Fibroblast of lung (primary cell): ENCODE data around the gene PGA5. TPM values are rescaled to one million over a fixed set of nuclear protein-coding genes. Genes with fewer than 3 reads are reported as not detected.
"Not testable (repeated sequence)": the region's sequence is repeated elsewhere in the genome, so short reads cannot be mapped to it uniquely, and the experiment has no call there.

Source experiments
- DNase-seq, 2 donors: peaks; one replicate each; pipeline versions ENCODE4 v3.0.0 to v3.0.0-alpha.2; 2010; ENCODE audit warnings: low read depth in 2 of 2
- H2AFZ ChIP-seq: 2 replicates; pipeline ENCODE4 v1.5.1; 2012; ENCODE audit warnings: low read length, control low read depth, inconsistent platforms
- H3K27ac ChIP-seq: 2 replicates; pipeline ENCODE4 v1.5.1; 2011; ENCODE audit warnings: low read length, control low read depth; ENCODE audit not compliant: insufficient read depth
- H3K27me3 ChIP-seq: 2 replicates; pipeline ENCODE4 v1.5.1; 2011; ENCODE audit warnings: mild to moderate bottlenecking, low read length; ENCODE audit not compliant: control insufficient read depth, insufficient read depth
- H3K36me3 ChIP-seq: 2 replicates; pipeline ENCODE4 v1.5.1; 2011; ENCODE audit warnings: low read length; ENCODE audit not compliant: control insufficient read depth, insufficient read depth
- H3K4me1 ChIP-seq: 2 replicates; pipeline ENCODE4 v1.5.1; 2011; ENCODE audit warnings: low read length; ENCODE audit not compliant: control insufficient read depth, insufficient read depth; ENCODE audit errors: extremely low read depth
- H3K4me2 ChIP-seq: 2 replicates; pipeline ENCODE4 v1.5.1; 2011; ENCODE audit warnings: low read length, control low read depth; ENCODE audit not compliant: insufficient read depth; ENCODE audit errors: extremely low read depth
- H3K4me3 ChIP-seq, 4 experiments: fragments of 200-600 bp in 1 of 4; sonication (generic) in 1 of 4; replicated peaks in 1 of 4; 2 replicates each; pipeline ENCODE4 v1.5.1; 2011 to 2016; ENCODE audit warnings: low read length in 4 of 4, low read depth in 3 of 4, mild to moderate bottlenecking in 3 of 4, control low read depth in 2 of 4, inconsistent platforms in 1 of 4, mixed read lengths in 1 of 4; ENCODE audit not compliant: insufficient read depth in 1 of 4; ENCODE audit errors: control extremely low read depth in 1 of 4
- H3K79me2 ChIP-seq: 2 replicates; pipeline ENCODE4 v1.5.1; 2012; ENCODE audit warnings: mild to moderate bottlenecking, low read length, inconsistent platforms; ENCODE audit not compliant: control insufficient read depth, insufficient read depth
- H3K9ac ChIP-seq: 2 replicates; pipeline ENCODE4 v1.5.1; 2011; ENCODE audit warnings: mild to moderate bottlenecking, low read length, control low read depth; ENCODE audit not compliant: insufficient read depth
- H3K9me3 ChIP-seq: 2 replicates; pipeline ENCODE4 v1.5.1; 2012; ENCODE audit warnings: low read depth, low read length; ENCODE audit not compliant: control insufficient read depth, insufficient read depth
- H4K20me1 ChIP-seq: 2 replicates; pipeline ENCODE4 v1.5.1; 2011; ENCODE audit warnings: low read length; ENCODE audit not compliant: control insufficient read depth, insufficient read depth; ENCODE audit errors: extremely low read depth
- polyA plus RNA-seq, 2 donors: library from polyadenylated mRNA; depleted of rRNA in 1 of 2; stranded (reverse) in 1 of 2; unstranded in 1 of 2; fragments of >200 nt; gene quantifications; 2 replicates each; pipeline ENCODE4 v1.2.1, GENCODE V29; 2011 to 2012; ENCODE audit warnings: missing spikeins in 1 of 2
- total RNA-seq: library from RNA; depleted of rRNA; stranded (reverse); fragments of >200 nt; gene quantifications from 2 replicates; pipeline ENCODE4 v1.2.1, GENCODE V29; 2014

The PGA5 gene
- total and polyA plus RNA-seq, 2 donors (not counting 1 experiment from before 2014, with no cell fraction given): 1.3 to 3.3 TPM

GRCh38 chr11:61232548-61233145 lies 8.3 kb upstream of the PGA5 start:
- not testable (repeated sequence) for H2AFZ ChIP-seq, DNase-seq, H3K27ac ChIP-seq, H3K36me3 ChIP-seq, H3K79me2 ChIP-seq, H3K9me3 ChIP-seq, H3K4me2 ChIP-seq, H3K4me1 ChIP-seq, H4K20me1 ChIP-seq, H3K4me3 ChIP-seq, H3K27me3 ChIP-seq, H3K9ac ChIP-seq

- H3K27ac ChIP-seq, DNase-seq, H3K79me2 ChIP-seq, H3K36me3 ChIP-seq, H3K27me3 ChIP-seq, H3K4me2 ChIP-seq, H3K4me3 ChIP-seq, H4K20me1 ChIP-seq, H2AFZ ChIP-seq, H3K9ac ChIP-seq, H3K9me3 ChIP-seq, H3K4me1 ChIP-seq: not testable (repeated sequence)
These were observed 3.8 kb upstream of the PGA5 start for GRCh38 chr11:61237130-61237529.

DNA sequence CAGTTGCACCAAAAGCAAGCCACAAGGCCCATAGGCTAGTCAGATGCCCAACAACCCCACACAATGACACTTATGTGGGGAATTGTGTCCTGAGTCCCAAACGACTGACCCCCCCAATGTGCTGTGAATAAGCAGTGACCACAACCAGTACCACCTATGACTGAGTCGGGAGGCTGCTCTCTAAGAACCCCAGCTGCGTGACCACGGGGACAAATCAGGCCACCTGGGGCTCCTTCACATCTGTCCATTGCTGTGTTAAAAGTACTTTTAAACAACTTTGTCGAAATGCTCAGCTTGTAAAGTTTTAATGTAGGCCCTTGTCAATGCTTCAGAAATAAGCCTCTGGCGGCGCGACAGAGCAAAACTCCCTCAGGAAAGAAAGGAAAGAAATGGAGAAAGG lies 687 bp upstream of the PGA5 start:
- H3K4me1 ChIP-seq, DNase-seq, H3K4me2 ChIP-seq, H3K9ac ChIP-seq, H3K4me3 ChIP-seq, H3K9me3 ChIP-seq, H3K36me3 ChIP-seq, H3K27me3 ChIP-seq, H2AFZ ChIP-seq, H3K79me2 ChIP-seq, H4K20me1 ChIP-seq, H3K27ac ChIP-seq: not testable (repeated sequence)

GRCh38 chr11:61241526-61241925 lies 551 bp downstream of the PGA5 start:
- not testable (repeated sequence) for H3K9me3 ChIP-seq, H3K4me3 ChIP-seq, H3K27ac ChIP-seq, H3K9ac ChIP-seq, H4K20me1 ChIP-seq, H2AFZ ChIP-seq, H3K36me3 ChIP-seq, H3K4me1 ChIP-seq, DNase-seq, H3K4me2 ChIP-seq, H3K27me3 ChIP-seq, H3K79me2 ChIP-seq

- H4K20me1 ChIP-seq, H3K4me3 ChIP-seq, H3K27ac ChIP-seq, H3K36me3 ChIP-seq, DNase-seq, H3K79me2 ChIP-seq, H3K4me1 ChIP-seq, H3K27me3 ChIP-seq, H3K4me2 ChIP-seq, H2AFZ ChIP-seq, H3K9me3 ChIP-seq, H3K9ac ChIP-seq: not testable (repeated sequence)
These were observed 4.4 kb downstream of the PGA5 start for GRCh38 chr11:61245284-61245964.

DNA sequence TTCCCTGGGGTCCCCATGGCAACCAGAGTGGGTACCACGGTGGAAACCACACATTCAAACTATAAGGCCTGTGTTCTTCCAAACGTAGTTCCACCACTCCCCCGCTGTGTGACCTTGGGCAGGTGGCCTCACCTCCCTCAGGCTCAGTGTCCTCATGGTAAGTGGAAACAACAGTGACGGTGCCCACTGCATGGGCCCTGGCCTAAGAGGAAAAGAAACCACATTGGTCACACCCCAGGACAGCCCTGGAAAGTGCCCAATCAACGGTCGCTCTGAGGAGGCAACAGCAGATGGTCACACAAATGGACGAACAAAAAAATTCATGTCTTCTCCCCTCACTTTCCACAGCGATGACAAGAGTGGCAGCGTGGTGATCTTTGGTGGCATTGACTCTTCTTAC lies 7.1 kb downstream of the PGA5 start:
- H3K36me3 ChIP-seq, H3K27me3 ChIP-seq, H3K27ac ChIP-seq, H3K9ac ChIP-seq, H3K9me3 ChIP-seq, H3K4me2 ChIP-seq, H3K4me3 ChIP-seq, H3K4me1 ChIP-seq, H2AFZ ChIP-seq, H3K79me2 ChIP-seq, DNase-seq, H4K20me1 ChIP-seq: not testable (repeated sequence)

DNA sequence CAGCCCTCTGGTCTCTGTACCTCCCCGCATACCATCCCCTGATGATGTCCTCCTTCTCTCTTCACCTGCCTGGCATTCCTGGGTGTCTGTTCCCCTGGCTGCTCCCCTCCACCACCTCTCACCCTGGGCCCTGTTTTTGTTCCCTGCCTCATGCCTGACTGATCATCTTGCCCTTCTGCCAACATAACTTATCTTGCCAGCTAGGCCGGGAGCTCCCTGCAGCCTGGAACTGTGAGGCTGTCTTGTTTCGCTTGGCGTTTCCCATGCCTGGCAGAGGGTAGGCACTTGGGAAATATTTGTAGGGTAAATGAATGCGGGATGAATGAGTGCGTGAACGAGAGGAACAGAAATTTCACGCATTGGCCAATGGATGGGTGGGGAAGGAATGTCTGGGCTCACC lies 8.2 kb downstream of the PGA5 start:
- not testable (repeated sequence) for H3K4me1 ChIP-seq, H3K9ac ChIP-seq, H3K79me2 ChIP-seq, H2AFZ ChIP-seq, DNase-seq, H3K4me3 ChIP-seq, H3K9me3 ChIP-seq, H3K36me3 ChIP-seq, H3K27me3 ChIP-seq, H3K27ac ChIP-seq, H3K4me2 ChIP-seq, H4K20me1 ChIP-seq
